GM18499 (cell line): ENCODE results near the gene C19orf67.

ENCODE experiments used
- ATAC-seq: cut with Tn5 transposase; IDR thresholded peaks from one replicate; pipeline ENCODE4 v1.9.1; 2021; ENCODE audit warnings: moderate number of reproducible peaks; ENCODE audit not compliant: insufficient read depth, unreplicated experiment

Gene C19orf67

DNA sequence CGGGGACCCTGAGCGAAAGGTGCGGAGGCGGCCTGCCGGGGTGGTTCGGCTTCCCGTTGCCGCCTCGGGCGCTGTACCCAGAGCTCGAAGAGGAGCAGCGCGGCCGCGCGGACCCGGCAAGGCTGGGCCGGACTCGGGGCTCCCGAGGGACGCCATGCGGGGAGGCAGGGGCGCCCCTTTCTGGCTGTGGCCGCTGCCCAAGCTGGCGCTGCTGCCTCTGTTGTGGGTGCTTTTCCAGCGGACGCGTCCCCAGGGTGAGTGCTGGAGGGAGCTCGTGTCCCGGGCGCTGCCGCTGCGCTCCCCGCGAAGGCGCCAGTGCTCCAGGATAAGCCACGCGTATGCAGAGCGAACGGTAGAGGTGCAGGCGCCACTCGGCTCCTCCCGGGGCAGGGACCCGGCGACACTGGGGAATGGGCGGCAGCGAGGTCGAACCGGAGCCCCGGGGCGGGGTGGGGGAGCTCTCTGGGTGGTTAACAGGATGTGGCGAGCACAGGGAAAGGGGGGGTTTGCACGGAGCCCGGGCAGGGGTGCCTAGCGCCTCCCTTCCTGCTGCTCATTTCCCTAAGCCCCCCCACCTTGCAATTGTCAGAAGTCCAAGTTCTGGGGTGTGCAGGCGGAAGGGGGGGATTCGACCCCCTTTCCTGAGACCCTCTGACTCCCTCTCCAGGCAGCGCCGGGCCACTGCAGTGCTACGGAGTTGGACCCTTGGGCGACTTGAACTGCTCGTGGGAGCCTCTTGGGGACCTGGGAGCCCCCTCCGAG, 53.7 kb downstream of the C19orf67 start, which contains the start of gene IL27RA:
Gene IL27RA (plus strand): TSS at position 44 of the 762 bp plus-strand sequence. CDS start 111 bp downstream, at position 155.
- ATAC-seq, result no peak
